Ishikawa (cell line): Measurements from ENCODE around the gene ZNF423.

Experiments
- CEBPB ChIP-seq: IDR thresholded peaks from 2 replicates; pipeline ENCODE4 v1.6.1; 2012
- CREB1 ChIP-seq: IDR thresholded peaks from 2 replicates; pipeline ENCODE4 v1.6.1; 2012; ENCODE audit warnings: low read depth
- EGR1 ChIP-seq: IDR thresholded peaks from 2 replicates; pipeline ENCODE4 v1.6.1; 2012
- EP300 ChIP-seq: IDR thresholded peaks from 2 replicates; pipeline ENCODE4 v1.6.1; 2012; ENCODE audit warnings: borderline replicate concordance
- FOXM1 ChIP-seq: IDR thresholded peaks from 2 replicates; pipeline ENCODE4 v1.6.1; 2012; ENCODE audit warnings: low read depth, borderline replicate concordance
- MAX ChIP-seq: IDR thresholded peaks from 2 replicates; pipeline ENCODE4 v1.6.1; 2012
- NFIC ChIP-seq: IDR thresholded peaks from 2 replicates; pipeline ENCODE4 v1.6.1; 2012
- RAD21 ChIP-seq: IDR thresholded peaks from 2 replicates; pipeline ENCODE4 v1.6.1; 2012; ENCODE audit warnings: low read depth
- TAF1 ChIP-seq: IDR thresholded peaks from 2 replicates; pipeline ENCODE4 v1.6.1; 2012; ENCODE audit warnings: low read depth, mild to moderate bottlenecking
- TCF12 ChIP-seq: IDR thresholded peaks from 2 replicates; pipeline ENCODE4 v1.6.1; 2012; ENCODE audit warnings: low read depth
- TEAD4 ChIP-seq: IDR thresholded peaks from 2 replicates; pipeline ENCODE4 v1.6.1; 2012
- USF1 ChIP-seq: IDR thresholded peaks from 2 replicates; pipeline ENCODE4 v1.6.1; 2012
- YY1 ChIP-seq: IDR thresholded peaks from 2 replicates; pipeline ENCODE4 v1.6.1; 2012; ENCODE audit warnings: low read depth
- ZBTB7A ChIP-seq: IDR thresholded peaks from 2 replicates; pipeline ENCODE4 v1.6.1; 2012; ENCODE audit warnings: low read depth
- TF ChIP-seq, protein P1 (sequence below): IDR thresholded peaks from 2 replicates; pipeline ENCODE4 v1.6.1; 2012; ENCODE audit warnings: low read depth, mild to moderate bottlenecking

Gene ZNF423

DNA sequence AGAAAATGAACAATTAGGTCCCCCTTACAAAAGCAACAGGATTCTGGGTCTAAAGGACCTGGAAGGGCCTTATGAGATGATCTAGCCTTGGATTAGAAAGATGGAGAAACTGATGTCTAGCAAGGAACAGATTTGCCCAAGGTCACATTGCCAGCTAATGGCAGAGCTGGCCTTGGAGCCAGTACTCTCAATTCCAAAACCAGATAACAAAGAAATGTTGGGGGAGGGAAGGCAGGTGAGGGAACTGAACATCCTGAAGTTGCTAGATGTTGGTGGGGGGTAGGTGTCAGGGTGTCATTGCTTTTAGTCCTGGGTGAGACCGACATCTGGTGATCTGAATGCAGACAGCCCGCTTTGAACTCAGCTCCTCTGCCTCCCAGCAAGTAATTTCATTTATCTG, 11.3 kb upstream of the ZNF423 start:
- no peak for TF ChIP-seq FOXM1
- no peak for TF ChIP-seq CEBPB
- no peak for TF ChIP-seq RAD21
- TF ChIP-seq ZBTB7A, result no peak
- no peak for TF ChIP-seq TCF12
- TF ChIP-seq, protein P1, sequence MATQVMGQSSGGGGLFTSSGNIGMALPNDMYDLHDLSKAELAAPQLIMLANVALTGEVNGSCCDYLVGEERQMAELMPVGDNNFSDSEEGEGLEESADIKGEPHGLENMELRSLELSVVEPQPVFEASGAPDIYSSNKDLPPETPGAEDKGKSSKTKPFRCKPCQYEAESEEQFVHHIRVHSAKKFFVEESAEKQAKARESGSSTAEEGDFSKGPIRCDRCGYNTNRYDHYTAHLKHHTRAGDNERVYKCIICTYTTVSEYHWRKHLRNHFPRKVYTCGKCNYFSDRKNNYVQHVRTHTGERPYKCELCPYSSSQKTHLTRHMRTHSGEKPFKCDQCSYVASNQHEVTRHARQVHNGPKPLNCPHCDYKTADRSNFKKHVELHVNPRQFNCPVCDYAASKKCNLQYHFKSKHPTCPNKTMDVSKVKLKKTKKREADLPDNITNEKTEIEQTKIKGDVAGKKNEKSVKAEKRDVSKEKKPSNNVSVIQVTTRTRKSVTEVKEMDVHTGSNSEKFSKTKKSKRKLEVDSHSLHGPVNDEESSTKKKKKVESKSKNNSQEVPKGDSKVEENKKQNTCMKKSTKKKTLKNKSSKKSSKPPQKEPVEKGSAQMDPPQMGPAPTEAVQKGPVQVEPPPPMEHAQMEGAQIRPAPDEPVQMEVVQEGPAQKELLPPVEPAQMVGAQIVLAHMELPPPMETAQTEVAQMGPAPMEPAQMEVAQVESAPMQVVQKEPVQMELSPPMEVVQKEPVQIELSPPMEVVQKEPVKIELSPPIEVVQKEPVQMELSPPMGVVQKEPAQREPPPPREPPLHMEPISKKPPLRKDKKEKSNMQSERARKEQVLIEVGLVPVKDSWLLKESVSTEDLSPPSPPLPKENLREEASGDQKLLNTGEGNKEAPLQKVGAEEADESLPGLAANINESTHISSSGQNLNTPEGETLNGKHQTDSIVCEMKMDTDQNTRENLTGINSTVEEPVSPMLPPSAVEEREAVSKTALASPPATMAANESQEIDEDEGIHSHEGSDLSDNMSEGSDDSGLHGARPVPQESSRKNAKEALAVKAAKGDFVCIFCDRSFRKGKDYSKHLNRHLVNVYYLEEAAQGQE, result no peak
- no peak for TF ChIP-seq CREB1
- TF ChIP-seq YY1, result no peak
- no peak for TF ChIP-seq USF1
- no peak for TF ChIP-seq EP300
- no peak for TF ChIP-seq NFIC

DNA sequence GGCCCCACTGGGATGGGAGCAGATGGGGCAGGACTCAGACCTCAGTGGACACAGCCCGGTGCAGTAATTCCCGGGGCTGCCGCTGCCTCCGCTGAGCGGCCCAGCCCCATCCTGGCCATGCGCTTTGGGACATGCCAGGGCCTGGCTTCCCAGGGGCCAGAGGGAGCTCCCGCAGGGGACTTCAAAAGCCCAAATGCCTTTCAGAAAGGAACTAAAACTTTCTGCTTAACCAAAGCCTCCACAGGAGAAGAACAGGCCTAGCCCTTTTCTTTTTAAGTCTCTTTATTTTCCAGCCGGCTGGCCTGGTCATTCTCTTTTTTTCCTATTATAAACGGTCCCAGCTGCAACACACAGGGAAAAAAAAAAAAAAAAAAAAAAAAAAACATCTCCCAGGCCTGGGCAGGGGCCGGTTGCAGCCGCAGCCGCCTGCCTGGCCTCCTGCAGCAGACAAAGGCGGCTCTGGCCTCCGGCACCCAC, 10.7 kb upstream of the ZNF423 start:
- TF ChIP-seq RAD21 (no peak), CEBPB (no peak), ZBTB7A (no peak), TAF1 (no peak)
- TF ChIP-seq, protein P1, result no peak

- TF ChIP-seq RAD21 (no peak), TAF1 (no peak), TCF12 (no peak), YY1 (no peak), MAX (no peak), EGR1 (no peak), CREB1 (no peak), NFIC (no peak), TEAD4 (no peak), FOXM1 (no peak), ZBTB7A (no peak), CEBPB (no peak)
- TF ChIP-seq, protein P1, result no peak
Measured at GRCh38 chr16:49862694-49863093, 6.8 kb upstream of the ZNF423 start.

DNA sequence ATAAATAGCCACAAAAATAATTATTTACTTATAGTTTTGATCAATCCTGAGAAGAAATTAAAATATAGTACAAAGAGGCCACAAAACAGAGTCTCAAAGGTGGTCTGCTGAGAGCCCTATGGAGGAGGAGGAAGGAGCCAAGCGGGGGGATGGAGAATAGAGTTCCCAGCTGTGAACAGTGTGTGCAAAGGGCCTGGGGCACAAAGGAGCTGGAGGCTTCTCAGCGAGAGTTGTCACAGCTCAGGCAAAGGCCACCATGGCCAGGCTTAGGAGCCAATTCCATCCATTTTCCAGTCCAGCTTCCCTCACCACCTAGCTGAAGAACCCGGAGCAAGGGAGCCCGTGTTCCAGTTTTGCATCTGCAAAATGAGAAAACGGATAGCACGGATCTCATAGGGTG, 5.4 kb upstream of the ZNF423 start:
- TF ChIP-seq USF1 (no peak), EP300 (no peak)

DNA sequence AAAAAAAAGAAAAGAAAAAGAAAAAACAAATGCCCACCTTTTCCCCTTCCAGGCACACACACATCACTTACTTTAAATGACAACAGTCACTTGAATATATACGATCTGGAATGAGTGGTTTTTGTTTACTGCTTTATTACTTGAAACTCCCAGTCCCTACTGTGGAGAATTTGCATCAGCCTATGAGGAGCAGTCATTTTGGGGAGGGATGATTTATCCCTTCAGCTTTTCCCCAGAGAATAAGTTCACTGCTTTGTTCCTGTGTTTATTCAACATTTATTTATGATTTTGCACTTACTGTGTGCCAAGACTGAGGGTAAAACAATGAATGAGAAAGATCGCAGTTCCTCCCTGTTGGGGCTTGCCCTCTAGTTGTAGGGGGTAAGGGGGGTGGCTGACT, 4.7 kb upstream of the ZNF423 start:
- no peak for TF ChIP-seq CEBPB

DNA sequence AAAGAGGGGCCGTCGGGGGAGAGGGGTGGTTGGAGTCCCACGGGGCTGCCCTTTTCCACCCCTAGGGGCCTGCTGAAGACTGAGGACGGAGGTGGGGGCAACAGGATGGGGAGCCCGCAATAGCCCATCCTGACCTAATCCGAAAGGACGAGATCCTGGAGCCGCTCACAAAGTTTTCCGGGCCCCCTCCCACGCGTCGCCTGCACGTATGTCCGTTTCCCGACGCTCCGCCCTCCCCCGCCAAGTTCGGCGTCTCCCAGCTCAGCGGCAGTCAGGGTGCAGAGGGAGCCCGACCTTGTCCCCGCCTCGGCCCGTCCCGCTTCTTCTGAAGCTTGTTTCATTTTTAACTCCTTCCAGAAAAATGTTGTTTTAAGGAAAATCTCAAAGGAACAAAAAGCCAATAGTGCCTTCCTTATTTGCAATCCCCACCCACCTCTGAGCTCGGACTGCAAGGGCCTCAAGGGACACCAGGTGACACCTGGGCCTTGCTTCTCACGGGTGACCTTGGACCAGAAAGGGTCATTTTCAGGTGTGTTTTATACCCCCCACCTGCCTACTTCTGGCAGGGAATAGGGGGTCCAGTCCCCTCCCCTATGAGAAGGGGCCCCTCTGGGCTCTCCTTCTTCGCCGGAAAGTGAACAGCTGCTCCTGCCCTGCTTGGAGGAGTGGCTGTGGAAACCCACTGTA, 3.4 kb upstream of the ZNF423 start:
- no peak for TF ChIP-seq CEBPB
- TF ChIP-seq MAX, result no peak
- no peak for TF ChIP-seq TAF1
- TF ChIP-seq EP300, result no peak
- no peak for TF ChIP-seq ZBTB7A
